Subcutaneous adipose tissue (tissue), 4 donors: ENCODE data around the gene KCTD17. TPM values are rescaled to one million over a fixed set of nuclear protein-coding genes. Genes with fewer than 3 reads are reported as not detected.

Experiments used
- total RNA-seq, 4 donors: library from RNA; depleted of rRNA; stranded (reverse); fragments of >200 nt; gene quantifications; one replicate each; pipeline ENCODE4 v1.1.0, GENCODE V29; 2016
- TF ChIP-seq, protein P1 (sequence below): fragments of 450-650 bp; IDR thresholded peaks from one replicate; pipeline ENCODE4 v1.5.1; 2016; ENCODE audit warnings: low read depth, mild to moderate bottlenecking, control low read depth, antibody characterized with exemption, moderate library complexity

KCTD17 gene
- total RNA-seq, 4 donors from 2014 or later = 2.9 to 8.9 (median 8.4) TPM

DNA sequence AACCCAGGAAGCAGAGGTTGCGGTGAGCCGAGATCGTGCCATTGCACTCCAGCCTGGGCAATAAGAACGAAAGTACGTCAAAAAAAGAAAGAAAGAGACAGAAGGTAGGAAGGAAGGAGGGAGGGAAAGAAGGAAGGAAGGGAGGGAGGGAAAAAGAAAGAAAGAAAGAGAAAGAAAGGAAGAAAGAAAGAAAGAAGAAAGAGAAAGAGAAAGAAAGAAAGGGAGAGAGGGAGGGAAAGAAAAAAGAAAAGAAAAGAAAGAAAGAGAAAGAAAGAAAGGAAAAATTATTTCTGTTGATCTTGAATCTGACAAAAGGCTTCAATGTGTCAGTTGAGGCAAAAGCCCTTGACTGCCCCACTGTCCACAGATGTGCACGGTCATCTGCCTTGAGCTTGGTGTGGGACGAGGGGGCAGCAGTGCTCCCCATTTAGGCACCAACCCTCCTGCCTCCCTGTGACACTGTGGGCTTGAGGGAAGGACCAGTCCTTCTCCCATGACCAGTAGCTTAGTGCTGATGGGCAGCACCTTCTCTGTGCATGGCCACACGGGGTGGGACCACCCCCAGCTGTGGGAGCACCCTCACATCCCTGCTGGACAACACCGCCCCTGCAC, 24.4 kb downstream of the KCTD17 start:
- TF ChIP-seq, protein P1, sequence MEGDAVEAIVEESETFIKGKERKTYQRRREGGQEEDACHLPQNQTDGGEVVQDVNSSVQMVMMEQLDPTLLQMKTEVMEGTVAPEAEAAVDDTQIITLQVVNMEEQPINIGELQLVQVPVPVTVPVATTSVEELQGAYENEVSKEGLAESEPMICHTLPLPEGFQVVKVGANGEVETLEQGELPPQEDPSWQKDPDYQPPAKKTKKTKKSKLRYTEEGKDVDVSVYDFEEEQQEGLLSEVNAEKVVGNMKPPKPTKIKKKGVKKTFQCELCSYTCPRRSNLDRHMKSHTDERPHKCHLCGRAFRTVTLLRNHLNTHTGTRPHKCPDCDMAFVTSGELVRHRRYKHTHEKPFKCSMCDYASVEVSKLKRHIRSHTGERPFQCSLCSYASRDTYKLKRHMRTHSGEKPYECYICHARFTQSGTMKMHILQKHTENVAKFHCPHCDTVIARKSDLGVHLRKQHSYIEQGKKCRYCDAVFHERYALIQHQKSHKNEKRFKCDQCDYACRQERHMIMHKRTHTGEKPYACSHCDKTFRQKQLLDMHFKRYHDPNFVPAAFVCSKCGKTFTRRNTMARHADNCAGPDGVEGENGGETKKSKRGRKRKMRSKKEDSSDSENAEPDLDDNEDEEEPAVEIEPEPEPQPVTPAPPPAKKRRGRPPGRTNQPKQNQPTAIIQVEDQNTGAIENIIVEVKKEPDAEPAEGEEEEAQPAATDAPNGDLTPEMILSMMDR = no peak

GRCh38 chr22:37077802-37078448, 26.4 kb downstream of the KCTD17 start:
- TF ChIP-seq, protein P1 = no peak

GRCh38 chr22:37079158-37079557, 27.6 kb downstream of the KCTD17 start:
- TF ChIP-seq, protein P1 = no peak

DNA sequence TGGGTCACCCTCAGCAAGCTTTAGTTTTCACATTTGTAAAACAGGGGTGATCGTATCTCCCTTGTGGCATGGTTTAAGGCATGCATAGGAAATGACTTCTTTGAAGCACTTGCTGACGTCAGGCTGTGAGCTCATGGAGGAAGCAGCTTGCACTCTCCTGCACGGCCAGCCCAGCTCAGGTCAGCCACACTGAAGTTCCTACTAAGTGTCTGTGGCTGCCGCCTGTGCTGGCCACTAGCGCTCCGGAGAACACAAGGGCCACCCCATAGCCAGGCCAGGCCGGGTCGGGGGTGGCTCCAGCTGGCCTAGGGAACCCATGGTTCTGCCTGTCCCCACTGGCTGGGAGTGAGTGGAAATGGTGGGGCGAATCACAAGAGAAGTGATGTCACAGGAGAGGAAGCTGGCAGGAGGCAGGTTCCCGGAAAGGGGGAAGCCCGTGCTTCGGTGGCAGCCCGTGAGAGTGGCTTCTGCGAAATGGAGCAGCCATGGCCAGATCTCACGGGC, 28.2 kb downstream of the KCTD17 start:
- TF ChIP-seq, protein P1 = no peak

- TF ChIP-seq, protein P1 = no peak
Observed at GRCh38 chr22:37080438-37080837, 28.9 kb downstream of the KCTD17 start.

- TF ChIP-seq, protein P1 = no peak
Observed at GRCh38 chr22:37080838-37081237, 29.3 kb downstream of the KCTD17 start.

GRCh38 chr22:37082251-37082873, 30.8 kb downstream of the KCTD17 start:
- TF ChIP-seq, protein P1 = no peak
